OCI-LY3 (cell line): ENCODE data around the gene GNG14.
"Not testable (repeated sequence)": the region's sequence is repeated elsewhere in the genome, so short reads cannot be mapped to it uniquely, and the experiment has no call there.

Source experiments
- H2AFZ ChIP-seq: fragments of 200-600, 300-600 bp; shearing (Covaris generic); 2 replicates; pipeline ENCODE4 v1.6.0; 2014; ENCODE audit warnings: antibody characterized with exemption, low read depth, low read length
- H3K27ac ChIP-seq: fragments of 200-600, 300-600 bp; sonication (generic); 2 replicates; pipeline ENCODE4 v1.5.1; 2014; ENCODE audit warnings: mild to moderate bottlenecking, low read length, moderate library complexity, mixed read lengths
- H3K27me3 ChIP-seq: fragments of 200-600, 300-600 bp; sonication (generic); 2 replicates; pipeline ENCODE4 v1.6.1; 2014; ENCODE audit warnings: low read depth, low read length, mixed read lengths
- H3K36me3 ChIP-seq: fragments of 200-600, 300-600 bp; sonication (generic); replicated peaks from 2 replicates; pipeline ENCODE3; 2014; ENCODE audit warnings: low read depth, low read length, mixed read lengths
- H3K4me1 ChIP-seq: fragments of 300-600, 200-600 bp; sonication (generic); 2 replicates; pipeline ENCODE4 v1.6.1; 2014; ENCODE audit warnings: low read length, mixed read lengths
- H3K4me2 ChIP-seq: fragments of 200-600, 300-600 bp; sonication (generic); 2 replicates; pipeline ENCODE4 v1.6.1; 2014; ENCODE audit warnings: low read length, mixed read lengths
- H3K4me3 ChIP-seq: fragments of 300-600, 200-600 bp; sonication (generic); 2 replicates; pipeline ENCODE4 v1.5.1; 2014; ENCODE audit warnings: antibody characterized with exemption, mild to moderate bottlenecking, low read length, moderate library complexity
- H3K79me2 ChIP-seq: fragments of 300-600, 200-600 bp; shearing (Covaris generic); 2 replicates; pipeline ENCODE4 v1.6.1; 2014; ENCODE audit warnings: mild to moderate bottlenecking, low read length, mixed read lengths
- H3K9ac ChIP-seq: fragments of 300-600, 200-600 bp; shearing (Covaris generic); 2 replicates; pipeline ENCODE4 v1.6.0; 2014; ENCODE audit warnings: mild to moderate bottlenecking, low read length, moderate library complexity
- H3K9me3 ChIP-seq: fragments of 200-600, 300-600 bp; shearing (Covaris generic); 2 replicates; pipeline ENCODE4 v1.6.1; 2014; ENCODE audit warnings: low read length, mixed read lengths; ENCODE audit not compliant: insufficient read depth
- H4K20me1 ChIP-seq: fragments of 200-600, 300-600 bp; sonication (generic); 2 replicates; pipeline ENCODE4 v1.6.1; 2016; ENCODE audit warnings: low read length, mixed read lengths; ENCODE audit not compliant: insufficient read depth
- CTCF ChIP-seq: fragments of 200-600, 300-600 bp; sonication (generic); IDR thresholded peaks from 2 replicates; pipeline ENCODE4 v1.5.1; 2014; ENCODE audit warnings: antibody characterized with exemption, low read length, low read depth
- EZH2phosphoT487 ChIP-seq: fragments of 200-600 bp; shearing (Covaris generic); IDR thresholded peaks from 2 replicates; pipeline ENCODE4 v1.6.1; 2018; ENCODE audit warnings: antibody characterized with exemption, mixed run types, low read depth

The GNG14 gene

GRCh38 chr19:12642506-12642905 lies 45.3 kb upstream of the GNG14 start:
- Histone ChIP-seq H3K27me3 (no peaks in the 10 kb centered on the region), H3K4me3 (no peak overlapping the region), H2AFZ (no peak overlapping the region), H3K9me3 (no peaks in the 10 kb centered on the region), H4K20me1 (peaks cover 13% of the 10 kb centered on the region; the same call in 1 of the 2 replicates), H3K27ac (no peak overlapping the region), H3K4me1 (no peaks in the 10 kb centered on the region), H3K36me3 (peaks cover 49% of the 10 kb centered on the region), H3K4me2 (no peak overlapping the region), H3K9ac (no peak overlapping the region), H3K79me2 (no peaks in the 10 kb centered on the region)
- TF ChIP-seq CTCF: no peak
- no peak for TF ChIP-seq EZH2phosphoT487

GRCh38 chr19:12643716-12644115 lies 44.1 kb upstream of the GNG14 start:
- Histone ChIP-seq H3K36me3 (peaks cover 52% of the 10 kb centered on the region), H4K20me1 (peaks cover 13% of the 10 kb centered on the region; the same call in 1 of the 2 replicates)
- H3K27me3 ChIP-seq, H3K4me2 ChIP-seq, H3K27ac ChIP-seq, H3K9ac ChIP-seq, H3K4me1 ChIP-seq, H3K4me3 ChIP-seq, H3K79me2 ChIP-seq, H3K9me3 ChIP-seq, H2AFZ ChIP-seq: not testable (repeated sequence)

GRCh38 chr19:12646551-12646950 lies 41.2 kb upstream of the GNG14 start:
- Histone ChIP-seq H3K9ac (no peak overlapping the region), H3K4me3 (no peak overlapping the region), H2AFZ (no peak overlapping the region), H3K4me2 (no peak overlapping the region), H3K36me3 (peaks cover 48% of the 10 kb centered on the region), H3K4me1 (no peaks in the 10 kb centered on the region), H3K79me2 (no peaks in the 10 kb centered on the region), H3K27ac (no peak overlapping the region), H4K20me1 (peaks cover 13% of the 10 kb centered on the region; the same call in 1 of the 2 replicates), H3K9me3 (no peaks in the 10 kb centered on the region), H3K27me3 (no peaks in the 10 kb centered on the region)
- no peak for TF ChIP-seq CTCF
- TF ChIP-seq EZH2phosphoT487: no peak

GRCh38 chr19:12647047-12647446 lies 40.8 kb upstream of the GNG14 start:
- H3K4me2 ChIP-seq: no peak overlapping the region
- H3K4me3 ChIP-seq: no peak overlapping the region
- H3K9me3 ChIP-seq: no peaks in the 10 kb centered on the region
- no peak overlapping the region for H3K9ac ChIP-seq
- no peaks in the 10 kb centered on the region for H3K27me3 ChIP-seq
- TF ChIP-seq EZH2phosphoT487 (no peak), CTCF (no peak)
- H3K36me3 ChIP-seq: peaks cover 52% of the 10 kb centered on the region
- H4K20me1 ChIP-seq: peaks cover 13% of the 10 kb centered on the region; the same call in 1 of the 2 replicates
- H3K27ac ChIP-seq: no peak overlapping the region
- no peak overlapping the region for H2AFZ ChIP-seq
- no peaks in the 10 kb centered on the region for H3K4me1 ChIP-seq
- H3K79me2 ChIP-seq: no peaks in the 10 kb centered on the region
